ENCODE measurements around the gene ATP6V0B.

Gene ATP6V0B

GRCh38 chr1:43942411-43942810 lies 32.3 kb upstream of the ATP6V0B start:
- no peaks in the 10 kb centered on the region for H3K27me3 ChIP-seq (ENCODE audit: insufficient read depth, poor library complexity, severe bottlenecking)
- no peak overlapping the region for H3K4me3 ChIP-seq (replicated peaks; ENCODE audit: insufficient read depth, low read length)
- TF ChIP-seq GABPA (IDR thresholded peaks at IDR 0.05; ENCODE audit: low read depth) = no peak
- TF ChIP-seq CTCF (IDR thresholded peaks at IDR 0.05; ENCODE audit: insufficient read depth, low read length) = no peak
- peak; percentile 11; the same call in 1 of the 2 replicates for TF ChIP-seq SPI1 (IDR thresholded peaks at IDR 0.05; ENCODE audit: borderline replicate concordance, low read depth)
- no peak for DNase-seq (ENCODE audit: low read depth in 1 of 2, low spot score in 1 of 2)
- no peak overlapping the region for H3K27ac ChIP-seq (replicated peaks)

- H3K4me3 ChIP-seq (replicated peaks; ENCODE audit: insufficient read depth, low read length) = no peak overlapping the region; the same call in 1 of the 2 replicates
Observed at GRCh38 chr1:43944860-43945259, 29.9 kb upstream of the ATP6V0B start.

GRCh38 chr1:43945674-43946235 lies 29.0 kb upstream of the ATP6V0B start:
- H3K27me3 ChIP-seq (ENCODE audit: insufficient read depth, poor library complexity, severe bottlenecking) = no peaks in the 10 kb centered on the region
- H3K4me3 ChIP-seq (replicated peaks; ENCODE audit: insufficient read depth, low read length) = peak overlapping the region; percentile 72
- TF ChIP-seq POLR2AphosphoS5 (IDR thresholded peaks at IDR 0.05; ENCODE audit: low read depth) (no peak), GABPA (IDR thresholded peaks at IDR 0.05; ENCODE audit: low read depth) (no peak), REST (IDR thresholded peaks at IDR 0.05; ENCODE audit: insufficient replicate concordance, low read depth) (no peak), SPI1 (IDR thresholded peaks at IDR 0.05; ENCODE audit: borderline replicate concordance, low read depth) (no peak), CTCF (IDR thresholded peaks at IDR 0.05; ENCODE audit: insufficient read depth, low read length) (no peak)
- no peak for DNase-seq (ENCODE audit: low read depth in 1 of 2, low spot score in 1 of 2)
- H3K27ac ChIP-seq (replicated peaks) = peak overlapping the region; percentile 100

More at GRCh38 chr1:43944860-43945259, 29.9 kb upstream of the ATP6V0B start:
- no peak for DNase-seq (ENCODE audit: low read depth in 1 of 2, low spot score in 1 of 2)
- Histone ChIP-seq H3K27ac (replicated peaks) (no peak overlapping the region), H3K27me3 (ENCODE audit: insufficient read depth, poor library complexity, severe bottlenecking) (no peaks in the 10 kb centered on the region)
- TF ChIP-seq REST (IDR thresholded peaks at IDR 0.05; ENCODE audit: insufficient replicate concordance, low read depth) = no peak
- TF ChIP-seq GABPA (IDR thresholded peaks at IDR 0.05; ENCODE audit: low read depth) = no peak
- no peak for TF ChIP-seq POLR2AphosphoS5 (IDR thresholded peaks at IDR 0.05; ENCODE audit: low read depth)
- no peak for TF ChIP-seq SPI1 (IDR thresholded peaks at IDR 0.05; ENCODE audit: borderline replicate concordance, low read depth)
- no peak for TF ChIP-seq CTCF (IDR thresholded peaks at IDR 0.05; ENCODE audit: insufficient read depth, low read length)
